GM19468 (cell line): ENCODE results near the gene FNDC5.

Experiments
- ATAC-seq: cut with Tn5 transposase; IDR thresholded peaks from one replicate; pipeline ENCODE4 v1.9.1; 2021; ENCODE audit warnings: mild to moderate bottlenecking, moderate library complexity, moderate number of reproducible peaks; ENCODE audit not compliant: unreplicated experiment; ENCODE audit errors: extremely low read depth

FNDC5 gene

DNA sequence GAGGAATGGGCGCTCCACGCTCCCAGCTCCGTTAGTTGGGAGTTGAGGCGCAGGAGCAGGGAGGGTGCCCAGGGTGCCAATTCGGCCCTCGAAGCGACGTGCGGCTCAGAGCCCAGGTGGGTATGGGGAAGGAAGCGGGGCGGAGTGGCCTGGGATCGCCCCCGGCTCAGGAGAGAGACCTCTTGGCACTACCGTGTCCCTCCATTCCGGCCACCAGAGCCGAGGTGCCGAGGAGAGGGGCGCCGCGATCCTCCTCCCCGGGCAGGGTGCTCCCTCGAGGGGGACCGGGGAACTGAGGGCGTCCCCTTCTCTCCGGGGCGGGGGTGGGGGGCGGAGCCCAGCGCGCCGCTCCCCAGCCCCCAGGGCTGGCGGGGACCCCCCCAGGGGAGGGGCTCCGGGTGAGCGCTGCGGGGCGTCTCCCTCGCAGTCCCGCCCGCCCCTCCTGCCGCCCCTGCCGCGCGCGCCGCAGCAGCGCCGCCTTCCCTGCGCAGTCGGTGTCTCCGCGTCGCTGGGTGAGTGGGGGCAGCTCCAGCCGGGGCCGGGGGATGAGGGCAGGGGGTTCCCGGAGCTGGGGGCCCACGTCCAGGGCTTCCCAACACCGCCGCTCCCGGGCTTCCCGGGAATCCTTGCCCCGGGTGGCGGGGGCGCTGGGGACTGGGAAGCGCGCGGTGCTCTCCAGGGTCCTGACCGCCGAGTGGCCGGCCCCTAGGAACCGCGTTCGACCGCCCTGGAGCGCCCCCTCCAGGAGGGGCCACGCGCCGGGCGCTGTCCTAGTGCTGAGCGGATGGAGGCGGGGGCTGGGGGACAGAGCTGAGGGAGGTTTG, 15.5 kb upstream of the FNDC5 start, which contains the start of gene HPCA:
Gene HPCA, plus strand, starts transcription at position 488 of the 824 bp plus-strand sequence. CDS start 2,408 bp downstream, outside the sequence.
- no peak for ATAC-seq

DNA sequence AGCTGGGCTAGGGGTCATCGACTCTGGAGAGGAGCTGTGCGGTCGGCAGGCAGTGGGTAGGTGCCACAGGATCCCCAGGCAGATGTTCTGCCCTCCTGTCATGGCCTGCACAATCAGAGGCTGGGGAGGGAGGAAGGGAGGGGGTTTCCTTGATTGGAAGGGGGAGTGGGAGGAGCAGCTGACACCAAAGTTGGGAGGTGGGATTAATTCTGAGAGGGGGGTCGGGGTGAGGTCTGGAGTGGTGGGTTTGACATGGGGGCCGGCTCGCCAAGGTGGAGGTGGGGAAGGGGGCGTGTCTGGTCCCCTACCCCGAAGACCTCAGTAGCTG, 14.9 kb upstream of the FNDC5 start:
- no peak for ATAC-seq

DNA sequence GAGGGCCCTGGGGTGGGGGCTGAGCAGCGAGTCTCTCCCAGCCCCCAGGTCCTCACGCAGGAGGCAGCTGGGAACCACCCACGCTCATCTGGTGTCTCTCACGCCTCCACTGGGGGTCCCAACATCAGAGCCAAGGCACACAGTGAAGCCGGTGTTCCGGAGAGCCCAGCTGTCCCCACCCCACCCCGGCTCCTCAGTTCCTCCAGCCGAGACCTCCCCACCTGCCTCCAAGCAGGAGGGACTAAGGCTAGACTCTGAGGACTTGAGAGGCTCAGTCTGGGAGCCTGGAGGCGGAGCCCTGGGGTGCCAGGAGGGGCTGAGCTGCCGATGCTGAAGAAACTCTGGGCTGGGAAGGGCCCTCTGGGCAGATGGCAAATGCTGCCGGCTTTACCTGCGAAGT, 14.0 kb upstream of the FNDC5 start:
- ATAC-seq: no peak

DNA sequence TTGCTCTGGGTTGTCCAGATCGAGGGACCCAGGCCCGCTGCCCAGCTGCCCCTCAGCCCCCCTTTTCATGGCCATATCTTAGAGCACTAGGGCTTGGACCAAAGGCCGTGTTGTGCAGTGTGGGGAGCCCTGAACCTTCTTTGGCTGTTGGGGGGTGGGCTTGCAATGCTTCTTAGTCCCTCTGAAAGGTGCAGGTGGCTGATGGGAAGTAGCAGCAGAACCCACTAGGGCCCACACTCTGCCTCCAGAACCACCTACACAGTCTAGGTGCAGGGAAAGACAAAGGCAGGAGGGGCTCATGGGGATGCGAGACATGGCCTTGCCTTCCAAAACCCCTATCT, 13.3 kb upstream of the FNDC5 start:
- ATAC-seq: no peak

DNA sequence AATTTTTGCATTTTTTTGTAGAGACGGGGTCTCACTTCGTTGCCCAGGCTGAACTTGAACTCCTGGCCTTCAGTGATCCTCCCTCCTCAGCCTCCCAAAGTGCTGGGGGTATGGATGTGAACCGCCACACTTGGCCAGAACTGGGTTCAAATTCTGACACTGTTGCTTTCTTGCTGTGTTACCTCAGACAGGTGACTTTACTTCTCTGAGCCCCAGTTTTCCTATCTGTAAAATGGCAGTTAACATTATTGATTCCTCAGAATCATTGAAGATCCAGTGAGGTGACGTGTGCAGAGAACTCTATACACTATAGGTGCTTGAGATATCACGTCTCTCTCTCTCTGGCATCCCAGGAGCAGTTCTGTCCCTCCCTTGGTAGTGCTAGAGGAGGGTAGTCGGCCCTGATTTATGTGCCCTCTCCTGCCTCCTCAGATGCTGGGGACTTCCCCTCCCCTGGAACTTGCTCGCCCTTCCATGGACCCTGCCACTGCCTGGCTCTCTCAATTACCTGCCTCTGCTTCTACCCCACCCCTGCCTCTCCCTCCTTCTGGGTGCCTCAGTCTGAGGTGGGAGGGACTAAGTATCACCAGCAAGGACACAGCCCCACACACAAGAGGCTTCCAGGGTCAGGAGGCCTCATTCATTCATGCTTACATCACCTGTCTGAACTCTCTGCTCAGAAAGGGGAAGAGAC, 12.8 kb upstream of the FNDC5 start:
- no peak for ATAC-seq

DNA sequence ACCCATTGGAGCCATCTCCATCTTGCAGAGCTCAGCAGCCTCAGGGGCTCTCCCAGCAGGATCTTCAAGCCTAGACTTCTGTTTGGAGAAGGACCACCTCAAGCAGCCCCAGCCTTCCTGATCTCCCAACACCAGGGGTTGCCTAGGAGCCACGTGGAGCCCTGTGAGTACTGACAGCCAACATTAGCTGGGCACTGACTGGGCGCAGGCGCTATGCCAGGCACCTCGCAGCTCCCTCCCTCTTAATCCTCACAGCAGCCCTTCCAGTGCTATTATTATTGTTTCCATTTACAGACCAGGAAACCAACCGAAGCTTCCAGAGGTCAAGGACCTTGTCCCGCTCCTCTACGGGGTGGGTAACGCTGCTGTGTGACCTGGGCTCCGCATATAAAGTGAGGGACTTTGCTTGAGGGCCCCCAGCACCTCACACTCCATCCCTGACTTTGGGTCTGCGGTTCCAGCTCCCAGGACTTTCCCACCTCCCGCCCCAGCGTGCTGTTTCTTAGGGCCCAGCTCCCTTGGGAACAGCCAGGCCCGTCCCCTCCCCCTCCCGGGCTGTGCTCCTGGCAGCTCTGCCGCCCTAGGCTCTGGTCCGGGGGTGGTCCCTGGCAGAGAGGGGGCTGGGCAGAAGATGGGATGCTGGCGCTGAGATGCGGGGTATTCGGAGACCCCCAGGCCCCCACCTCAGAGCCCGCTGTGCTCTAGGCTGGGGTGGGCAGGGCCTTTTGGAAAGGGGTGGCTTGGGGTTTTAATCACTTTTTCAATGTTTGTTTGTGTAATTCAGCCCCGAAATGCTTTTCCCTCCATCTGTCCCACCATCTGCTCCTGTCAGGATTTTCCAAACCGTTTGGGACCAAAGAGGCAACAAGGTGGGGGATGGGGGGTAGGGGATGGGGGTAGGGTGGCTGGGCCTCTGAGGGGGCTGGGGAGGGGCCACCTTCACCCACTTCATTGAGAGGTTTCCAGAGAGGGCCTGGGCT, 11.4 kb upstream of the FNDC5 start:
- no peak for ATAC-seq

DNA sequence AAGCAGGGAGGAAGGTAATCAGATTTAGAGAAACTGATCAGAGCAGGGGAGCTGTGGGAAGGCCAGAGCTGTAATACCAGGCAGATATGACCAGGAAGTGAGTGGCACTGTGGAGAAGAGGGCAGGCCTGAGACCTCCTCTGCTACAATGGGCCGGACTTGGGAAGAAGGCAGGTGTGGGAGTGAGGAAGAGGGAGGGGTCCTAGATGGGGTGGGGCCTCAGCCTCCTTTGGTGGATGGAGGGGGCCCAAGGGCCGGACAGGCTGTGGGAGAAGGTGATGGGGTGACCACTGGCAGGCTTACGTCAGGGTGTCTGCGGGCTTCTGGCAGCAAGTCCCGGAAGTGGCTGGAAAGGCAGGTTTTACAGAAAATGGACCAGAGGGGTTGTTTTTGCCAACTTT, 10.6 kb upstream of the FNDC5 start:
- ATAC-seq: no peak

DNA sequence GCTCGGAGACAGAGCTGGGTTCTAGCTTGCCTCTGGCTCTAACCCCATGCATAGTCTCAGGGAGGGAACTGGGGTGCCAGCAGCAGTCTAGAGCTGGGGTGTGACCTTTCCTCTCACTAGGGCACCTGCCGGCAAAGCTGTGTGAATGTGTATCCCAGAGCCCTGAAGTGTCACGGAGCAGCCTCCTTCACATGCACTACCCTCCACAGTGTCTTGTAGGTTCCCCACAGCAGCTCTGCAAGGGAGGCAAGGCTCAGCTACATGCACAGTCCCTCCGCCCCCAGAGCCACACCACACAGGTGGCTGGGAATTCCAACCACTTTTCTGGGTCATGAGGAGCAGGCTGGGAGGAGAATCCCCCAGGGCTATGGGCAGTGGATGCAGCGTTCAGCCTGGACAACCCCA, 7.9 kb upstream of the FNDC5 start:
- no peak for ATAC-seq

DNA sequence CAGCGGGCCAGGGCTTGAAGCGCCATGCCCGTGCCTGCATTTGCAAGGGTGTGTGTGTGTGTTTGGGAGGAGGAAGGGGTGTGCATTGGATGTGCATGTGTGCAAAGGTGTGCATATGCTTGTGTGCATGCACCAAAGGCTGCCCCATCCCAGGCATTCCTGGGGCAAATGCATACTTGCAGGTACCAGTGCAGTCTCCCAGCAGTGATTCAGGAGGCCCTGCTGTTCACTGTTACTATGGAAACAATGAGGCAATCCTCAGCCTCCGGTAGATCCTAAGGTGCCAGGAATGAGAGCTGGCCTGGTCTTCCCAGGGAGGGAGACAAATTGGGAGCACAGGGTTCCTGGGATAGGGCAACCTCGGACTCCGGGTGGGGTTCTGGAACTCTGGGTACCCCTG, 7.5 kb upstream of the FNDC5 start:
- no peak for ATAC-seq

DNA sequence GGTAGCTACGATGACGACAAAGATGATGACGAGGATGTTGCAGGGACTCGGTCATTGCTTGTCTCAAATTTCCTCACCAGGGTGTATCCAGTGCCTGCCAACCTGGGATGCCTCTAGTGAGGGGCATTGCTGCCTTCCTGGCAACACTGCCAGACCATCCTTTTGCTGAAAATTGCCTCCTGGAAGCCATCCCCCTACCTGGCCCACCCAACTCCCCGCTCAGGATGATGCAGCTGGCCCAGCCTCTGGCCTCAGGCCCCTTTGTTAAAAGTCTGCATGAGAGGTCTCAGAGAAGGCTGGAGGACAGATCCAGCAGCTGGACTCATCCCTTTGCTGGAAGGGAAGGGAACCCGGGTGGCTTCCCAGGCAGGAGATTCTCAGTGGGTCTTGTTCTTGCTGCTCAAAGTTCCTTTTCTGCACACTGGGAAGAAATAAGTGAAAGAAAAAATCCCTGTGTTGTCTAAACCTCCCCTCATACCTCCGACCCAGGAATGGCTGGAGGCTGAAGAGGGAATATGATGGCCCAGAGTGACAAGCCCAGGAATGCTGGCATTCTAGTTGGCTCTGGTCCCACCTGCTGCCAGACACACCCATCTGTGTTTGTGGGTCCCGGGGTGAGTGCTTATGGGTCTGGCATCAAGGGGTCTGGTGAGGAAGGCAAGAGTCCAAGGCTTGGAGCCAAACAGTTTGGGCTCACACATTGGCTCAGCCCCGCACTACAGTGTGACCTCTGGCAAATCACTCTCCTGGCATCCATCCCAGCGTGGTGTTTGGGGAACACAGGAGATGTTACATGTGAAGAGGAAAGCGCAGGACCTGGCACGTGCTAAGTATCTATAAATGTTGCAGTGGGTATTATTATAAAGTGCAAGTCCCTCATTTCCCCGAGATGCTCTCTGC, 6.7 kb upstream of the FNDC5 start:
- ATAC-seq: no peak

DNA sequence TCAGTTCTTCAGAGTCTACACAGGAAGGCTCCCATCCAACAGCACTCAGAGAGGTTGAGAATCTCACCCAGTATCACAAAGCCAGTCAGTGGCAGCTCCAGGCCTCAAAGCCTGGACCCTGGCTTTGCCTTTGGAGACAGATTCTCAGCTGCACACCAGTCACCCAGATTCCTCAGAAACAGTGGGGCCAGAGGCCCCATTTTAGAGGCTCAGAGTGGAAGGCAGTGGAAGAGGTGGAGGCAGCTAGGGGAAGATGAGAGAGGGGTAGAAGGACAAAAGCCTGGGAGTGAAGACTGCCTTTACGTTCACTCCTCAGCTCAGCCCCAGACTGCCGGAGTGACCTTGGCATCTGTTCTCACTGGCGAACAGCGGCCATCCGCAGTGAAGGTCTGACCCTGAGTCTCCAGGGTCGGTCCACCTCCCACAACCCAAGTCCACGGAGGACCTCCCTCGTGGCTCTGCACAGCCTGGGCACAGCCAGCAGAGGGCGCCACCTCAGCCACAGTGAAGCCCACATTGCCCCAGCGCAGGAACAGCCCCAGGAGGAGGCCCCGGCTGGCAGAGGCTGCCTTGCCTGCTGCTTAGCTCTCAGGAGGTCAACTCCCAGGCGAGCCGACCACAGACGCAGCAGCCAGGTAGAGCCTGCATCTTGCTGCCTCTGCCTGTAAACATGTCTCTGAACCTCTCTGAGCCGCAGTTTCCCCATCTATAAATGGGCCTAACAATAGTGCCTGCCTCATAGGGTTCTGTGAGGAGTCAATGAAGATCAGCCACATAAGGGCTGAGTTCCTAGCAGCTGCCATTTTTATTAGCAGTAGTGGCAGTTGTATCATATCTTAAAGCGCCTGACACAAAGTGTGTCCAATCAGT, 5.9 kb upstream of the FNDC5 start:
- no peak for ATAC-seq

DNA sequence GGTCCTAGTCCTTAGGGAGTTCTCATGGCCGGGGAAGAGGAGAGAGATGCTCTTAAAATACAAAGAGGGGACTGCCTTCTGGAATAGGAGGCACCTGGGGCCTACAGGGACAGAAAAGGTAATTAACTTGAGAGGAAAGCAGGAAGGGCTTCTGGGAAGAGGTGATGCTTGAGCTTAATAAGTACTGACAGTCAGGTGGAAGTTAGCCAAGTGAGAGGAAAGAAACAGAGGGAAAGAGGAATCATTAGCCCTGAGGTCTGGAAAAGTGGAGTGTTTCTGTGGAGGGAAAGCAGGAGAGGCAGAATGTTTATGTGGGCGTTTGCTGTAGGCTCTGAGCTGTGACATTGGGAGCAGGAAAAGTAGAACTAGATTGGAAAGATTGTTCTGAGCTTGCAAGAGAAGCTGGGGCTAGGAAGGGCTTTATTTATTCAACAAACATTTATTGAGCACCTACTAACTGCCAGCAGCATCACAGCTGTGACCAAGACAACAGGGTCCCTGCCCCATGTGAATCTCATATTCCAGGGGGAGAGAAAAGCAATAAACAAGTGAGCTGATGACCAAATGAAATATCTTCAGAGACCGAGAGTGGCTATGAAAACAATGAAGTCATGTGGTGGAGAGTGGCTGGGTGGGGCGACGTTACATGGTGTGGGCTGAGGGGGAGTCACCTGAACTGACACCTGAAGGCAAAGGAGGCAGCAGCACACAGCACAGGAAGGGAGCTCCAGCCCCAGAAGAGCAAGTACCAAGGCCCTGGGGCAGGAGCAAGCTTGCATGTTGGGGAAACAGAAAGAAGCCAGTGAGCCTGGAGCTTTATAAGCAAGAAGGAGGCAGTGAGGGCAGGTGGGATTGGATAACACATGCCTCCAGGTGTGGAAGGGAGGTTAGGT, 4.4 kb upstream of the FNDC5 start:
- ATAC-seq: no peak

DNA sequence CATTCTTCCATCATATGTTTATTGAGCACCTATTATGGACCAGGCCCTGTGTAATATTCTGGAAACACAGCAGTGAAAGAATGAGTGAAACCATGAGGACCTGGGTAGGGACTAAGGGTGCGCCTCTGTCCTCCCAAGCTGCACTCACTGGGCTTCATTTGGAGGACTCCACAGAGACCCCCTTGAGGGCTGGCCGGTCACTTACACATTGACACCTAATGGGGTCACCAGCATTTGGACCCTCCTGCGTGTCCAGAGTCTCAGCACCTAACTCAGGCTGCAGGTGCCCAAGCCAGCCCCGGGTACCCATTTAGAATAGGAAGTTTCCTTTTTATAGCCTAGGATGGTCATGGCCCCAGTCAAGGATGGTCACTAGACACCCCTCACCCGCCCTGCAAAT, 2.8 kb upstream of the FNDC5 start:
- ATAC-seq: no peak

DNA sequence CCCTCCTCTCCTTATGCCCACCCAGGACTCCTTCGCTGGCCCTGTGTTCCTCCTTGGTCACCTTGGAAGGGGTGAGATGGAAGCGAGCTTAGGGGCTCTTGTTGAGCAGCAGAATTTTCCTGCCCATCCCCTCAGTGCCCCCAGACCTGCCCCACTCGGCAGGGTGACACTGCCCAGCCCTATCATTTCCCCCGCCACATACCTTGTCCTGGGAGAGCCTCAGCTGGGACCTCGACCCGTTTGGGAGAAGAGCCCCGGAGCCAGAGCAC, 1.4 kb upstream of the FNDC5 start:
- ATAC-seq: no peak

DNA sequence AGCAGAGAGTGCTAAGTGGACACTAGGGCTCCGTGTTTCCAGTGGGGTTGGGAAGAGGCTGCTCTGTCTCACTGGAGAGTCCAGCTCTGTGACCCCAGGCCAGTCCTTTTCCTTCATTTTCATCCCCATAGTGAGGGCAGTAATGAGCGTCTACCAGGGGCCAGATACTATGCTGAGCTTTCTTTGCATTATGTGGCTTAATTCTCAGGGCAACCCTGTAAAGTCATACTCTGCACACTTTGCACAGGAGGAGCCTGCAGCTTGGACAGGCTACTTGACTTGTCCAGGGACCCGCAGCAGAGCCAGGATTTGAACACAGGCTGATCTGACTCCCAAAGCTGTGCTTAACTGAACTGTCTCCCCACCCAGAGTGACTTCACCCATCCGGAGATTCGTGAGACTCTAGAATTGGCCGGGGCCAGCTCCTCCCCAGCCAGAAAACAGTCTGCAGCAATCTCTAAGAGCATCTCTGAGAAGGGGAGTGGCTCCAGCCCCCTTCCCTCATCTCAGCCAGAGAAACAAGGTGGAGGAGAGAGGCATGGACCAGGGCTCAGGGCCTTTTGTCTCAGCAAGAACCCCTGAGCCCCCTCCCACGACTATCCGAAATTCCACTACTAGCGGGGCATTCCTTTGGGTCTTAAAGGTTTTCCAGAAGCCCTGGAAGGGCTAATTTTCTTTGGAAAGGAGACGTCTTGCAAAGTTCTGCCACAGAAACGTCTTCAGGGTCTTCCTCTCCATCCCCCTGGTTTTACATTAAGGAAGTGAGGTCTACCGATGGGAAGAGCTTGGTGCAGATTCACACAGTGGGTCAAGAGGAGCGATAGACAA, 866 bp upstream of the FNDC5 start:
- ATAC-seq: no peak

DNA sequence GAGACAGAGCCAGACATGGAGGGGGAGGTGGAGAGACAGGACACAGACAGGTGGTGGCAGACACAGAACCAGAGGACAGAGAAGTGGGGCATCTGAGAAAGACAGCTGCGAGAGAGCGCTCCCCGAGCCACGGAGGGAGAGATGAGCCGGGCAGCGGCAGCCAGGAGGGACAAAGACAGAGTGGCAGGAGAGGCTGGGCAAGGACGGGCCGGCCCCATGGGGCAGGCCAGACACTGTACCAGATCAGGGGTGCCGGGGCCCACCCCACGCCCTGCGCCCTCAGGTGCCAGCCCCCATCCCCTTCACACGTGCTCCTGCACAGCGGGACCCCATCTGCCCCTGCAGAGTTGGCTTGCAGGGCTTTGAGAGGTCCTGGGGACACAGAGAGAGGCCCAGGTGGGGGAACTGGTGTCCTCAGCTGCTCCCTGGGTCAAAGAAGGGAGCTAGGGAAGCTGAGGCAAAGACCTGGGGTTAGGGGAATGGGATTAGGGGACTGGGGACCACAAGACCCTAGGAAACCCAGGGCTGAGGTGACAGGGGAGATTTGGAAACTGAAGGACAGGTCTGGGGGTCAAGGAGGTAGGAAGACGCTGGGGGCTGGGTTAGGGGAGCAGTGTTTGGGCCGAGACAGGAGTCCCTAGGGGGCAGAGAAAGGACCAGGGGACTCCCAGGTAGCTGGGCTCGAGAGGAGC, 643 bp downstream of the FNDC5 start:
- ATAC-seq: no peak
